ENCODE measurements around the gene ANKK1. TPM values are rescaled to one million over a fixed set of nuclear protein-coding genes. Genes with fewer than 3 reads are reported as not detected.

The ANKK1 gene
- total RNA-seq, 1 donor from 2014 or later, result not detected

DNA sequence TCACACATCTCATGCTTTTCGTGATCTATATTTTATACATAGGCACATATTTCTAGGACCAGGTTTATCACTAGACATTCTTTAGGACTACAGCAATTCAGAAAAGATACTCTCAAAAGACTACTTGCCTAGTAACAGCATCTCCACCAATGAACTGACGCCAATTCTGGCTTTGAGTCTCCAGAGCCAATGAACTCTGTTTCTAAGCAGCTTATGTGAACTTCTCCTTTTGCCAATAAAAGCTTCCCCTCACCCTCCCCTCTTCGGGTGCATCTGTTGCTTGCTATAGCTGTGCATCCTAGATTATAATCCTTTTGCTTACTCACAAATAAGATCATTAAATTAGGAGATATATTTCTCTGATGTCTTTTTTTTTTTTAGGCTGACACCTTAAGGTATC lies 11.4 kb upstream of the ANKK1 start:
- Mint-ChIP-seq H3K27ac (ENCODE audit: unreplicated experiment) (no peak overlapping the region), H3K4me1 (ENCODE audit: low read depth, unreplicated experiment) (no peaks in the 10 kb centered on the region), H3K36me3 (ENCODE audit: unreplicated experiment) (peaks cover 6% of the 10 kb centered on the region), H3K9me3 (ENCODE audit: unreplicated experiment) (peaks cover 2% of the 10 kb centered on the region), H3K27me3 (ENCODE audit: unreplicated experiment) (peaks cover 2% of the 10 kb centered on the region), H3K4me3 (ENCODE audit: unreplicated experiment) (no peak overlapping the region)
- no peak for DNase-seq
- TF ChIP-seq, protein P1, sequence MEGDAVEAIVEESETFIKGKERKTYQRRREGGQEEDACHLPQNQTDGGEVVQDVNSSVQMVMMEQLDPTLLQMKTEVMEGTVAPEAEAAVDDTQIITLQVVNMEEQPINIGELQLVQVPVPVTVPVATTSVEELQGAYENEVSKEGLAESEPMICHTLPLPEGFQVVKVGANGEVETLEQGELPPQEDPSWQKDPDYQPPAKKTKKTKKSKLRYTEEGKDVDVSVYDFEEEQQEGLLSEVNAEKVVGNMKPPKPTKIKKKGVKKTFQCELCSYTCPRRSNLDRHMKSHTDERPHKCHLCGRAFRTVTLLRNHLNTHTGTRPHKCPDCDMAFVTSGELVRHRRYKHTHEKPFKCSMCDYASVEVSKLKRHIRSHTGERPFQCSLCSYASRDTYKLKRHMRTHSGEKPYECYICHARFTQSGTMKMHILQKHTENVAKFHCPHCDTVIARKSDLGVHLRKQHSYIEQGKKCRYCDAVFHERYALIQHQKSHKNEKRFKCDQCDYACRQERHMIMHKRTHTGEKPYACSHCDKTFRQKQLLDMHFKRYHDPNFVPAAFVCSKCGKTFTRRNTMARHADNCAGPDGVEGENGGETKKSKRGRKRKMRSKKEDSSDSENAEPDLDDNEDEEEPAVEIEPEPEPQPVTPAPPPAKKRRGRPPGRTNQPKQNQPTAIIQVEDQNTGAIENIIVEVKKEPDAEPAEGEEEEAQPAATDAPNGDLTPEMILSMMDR (IDR thresholded peaks at IDR 0.05; ENCODE audit: partially characterized antibody, unreplicated experiment), result no peak

DNA sequence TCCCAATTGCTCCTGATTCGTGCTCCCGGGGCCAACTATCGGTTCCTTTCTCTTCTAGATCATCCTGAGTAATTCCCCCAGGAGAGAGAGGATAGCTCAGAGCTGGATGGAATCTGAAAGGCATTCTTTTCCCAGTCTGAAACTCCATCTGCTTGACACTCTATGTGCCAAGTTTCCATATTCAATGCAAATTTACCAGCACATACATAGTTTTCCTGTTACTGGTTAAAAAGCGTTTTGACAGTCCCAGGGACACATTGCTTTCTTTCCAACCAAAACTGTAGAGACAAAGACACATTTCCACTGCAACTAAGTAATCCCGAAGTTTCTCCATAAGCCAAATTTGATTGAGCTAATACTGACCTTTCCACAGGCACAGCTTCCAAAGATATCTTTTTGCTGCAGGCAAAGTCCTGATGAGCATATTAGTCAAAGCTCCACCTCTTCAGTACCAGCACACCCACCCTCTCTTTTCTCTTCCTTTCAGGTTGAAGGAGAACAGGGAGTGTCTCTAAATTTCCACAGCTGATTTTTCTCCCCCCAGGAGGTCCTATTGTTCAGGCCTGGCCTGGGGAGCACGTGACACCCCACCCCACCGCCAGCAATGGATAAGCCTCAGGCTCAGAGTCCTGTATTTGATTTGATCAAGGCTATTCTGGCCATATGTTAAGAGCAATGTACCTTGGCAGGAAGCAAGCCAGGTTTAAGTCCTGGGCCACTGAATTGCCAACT lies 9.7 kb upstream of the ANKK1 start:
- DNase-seq, result no peak
- Mint-ChIP-seq H3K27me3 (ENCODE audit: unreplicated experiment) (peaks cover 2% of the 10 kb centered on the region), H3K27ac (ENCODE audit: unreplicated experiment) (no peak overlapping the region), H3K9me3 (ENCODE audit: unreplicated experiment) (peaks cover 2% of the 10 kb centered on the region), H3K4me1 (ENCODE audit: low read depth, unreplicated experiment) (no peaks in the 10 kb centered on the region), H3K36me3 (ENCODE audit: unreplicated experiment) (peaks cover 6% of the 10 kb centered on the region), H3K4me3 (ENCODE audit: unreplicated experiment) (no peak overlapping the region)
- TF ChIP-seq, protein P1 (IDR thresholded peaks at IDR 0.05; ENCODE audit: partially characterized antibody, unreplicated experiment), result no peak

DNA sequence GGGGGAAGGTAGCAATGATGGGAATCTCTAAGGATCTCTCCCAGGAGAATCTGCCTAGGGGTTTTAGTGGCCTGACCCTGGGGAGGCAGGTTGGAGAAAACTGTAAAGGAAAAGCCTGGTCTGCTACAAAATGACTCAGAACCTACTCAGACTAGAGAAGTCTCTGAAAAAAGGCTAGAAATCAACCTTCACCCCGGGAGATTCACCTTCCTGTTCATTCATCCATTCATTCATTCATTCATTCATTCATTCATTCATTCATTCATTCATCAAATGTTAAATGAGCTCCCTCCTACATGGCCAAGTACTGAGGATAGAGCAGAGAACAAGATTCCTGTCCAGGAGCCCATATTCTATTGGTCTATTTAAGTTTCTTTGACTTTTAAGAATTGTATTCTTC lies 8.9 kb upstream of the ANKK1 start:
- DNase-seq, result no peak
- peaks cover 2% of the 10 kb centered on the region for H3K9me3 Mint-ChIP-seq (ENCODE audit: unreplicated experiment)
- H3K36me3 Mint-ChIP-seq (ENCODE audit: unreplicated experiment), result peaks cover 6% of the 10 kb centered on the region
- H3K4me1 Mint-ChIP-seq (ENCODE audit: low read depth, unreplicated experiment), result no peaks in the 10 kb centered on the region
- no peak overlapping the region for H3K27ac Mint-ChIP-seq (ENCODE audit: unreplicated experiment)
- H3K4me3 Mint-ChIP-seq (ENCODE audit: unreplicated experiment), result no peak overlapping the region
- peaks cover 2% of the 10 kb centered on the region for H3K27me3 Mint-ChIP-seq (ENCODE audit: unreplicated experiment)
- TF ChIP-seq, protein P1 (IDR thresholded peaks at IDR 0.05; ENCODE audit: partially characterized antibody, unreplicated experiment), result no peak

DNA sequence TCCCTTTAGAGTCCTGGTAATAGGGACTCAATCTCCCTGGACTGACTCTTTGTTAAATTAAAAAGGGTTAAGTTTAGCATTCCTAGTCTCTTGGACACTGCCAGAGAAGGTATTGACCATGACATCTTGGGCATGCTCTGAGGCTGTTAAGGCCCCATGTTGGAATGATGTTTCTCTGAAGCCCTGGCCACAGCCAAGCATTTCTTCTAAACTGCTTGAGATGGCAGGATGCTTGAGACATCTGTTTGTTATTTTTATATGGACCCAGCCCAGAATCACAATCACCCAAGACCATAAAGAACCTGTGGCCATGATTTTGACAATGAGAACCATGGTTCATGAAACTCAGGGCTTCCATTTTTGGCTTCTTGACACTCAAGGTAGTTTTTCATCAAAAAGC lies 5.5 kb upstream of the ANKK1 start:
- no peak for DNase-seq
- Mint-ChIP-seq H3K27ac (ENCODE audit: unreplicated experiment) (no peak overlapping the region), H3K27me3 (ENCODE audit: unreplicated experiment) (peaks cover 2% of the 10 kb centered on the region), H3K9me3 (ENCODE audit: unreplicated experiment) (peaks cover 2% of the 10 kb centered on the region), H3K36me3 (ENCODE audit: unreplicated experiment) (peaks cover 6% of the 10 kb centered on the region), H3K4me3 (ENCODE audit: unreplicated experiment) (no peak overlapping the region), H3K4me1 (ENCODE audit: low read depth, unreplicated experiment) (peaks cover 3% of the 10 kb centered on the region)
- TF ChIP-seq, protein P1 (IDR thresholded peaks at IDR 0.05; ENCODE audit: partially characterized antibody, unreplicated experiment), result no peak

DNA sequence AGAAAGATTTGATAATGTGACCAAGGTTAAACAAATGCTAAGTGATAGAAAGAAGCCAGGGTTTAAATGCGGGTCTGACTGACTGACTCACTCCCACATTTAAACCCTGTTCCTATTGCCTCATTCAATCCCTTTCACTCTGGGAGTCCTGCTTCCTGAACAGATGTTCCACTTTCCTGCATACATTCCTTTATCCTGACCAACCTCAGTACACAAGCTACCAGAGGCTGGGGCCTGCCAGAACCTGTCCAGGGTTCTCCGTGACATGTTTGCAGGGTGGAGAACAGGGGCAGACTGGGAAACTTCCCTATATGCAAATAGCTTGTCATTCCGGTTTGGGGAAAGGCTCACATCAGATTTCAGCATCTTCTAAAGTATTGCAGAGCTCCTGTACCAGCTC lies 3.0 kb upstream of the ANKK1 start:
- no peak for DNase-seq
- no peak overlapping the region for H3K27ac Mint-ChIP-seq (ENCODE audit: unreplicated experiment)
- peaks cover 2% of the 10 kb centered on the region for H3K9me3 Mint-ChIP-seq (ENCODE audit: unreplicated experiment)
- peaks cover 3% of the 10 kb centered on the region for H3K4me1 Mint-ChIP-seq (ENCODE audit: low read depth, unreplicated experiment)
- H3K4me3 Mint-ChIP-seq (ENCODE audit: unreplicated experiment), result no peak overlapping the region
- TF ChIP-seq, protein P1 (IDR thresholded peaks at IDR 0.05; ENCODE audit: partially characterized antibody, unreplicated experiment), result no peak
- no peaks in the 10 kb centered on the region for H3K27me3 Mint-ChIP-seq (ENCODE audit: unreplicated experiment)
- H3K36me3 Mint-ChIP-seq (ENCODE audit: unreplicated experiment), result peaks cover 6% of the 10 kb centered on the region
